ENCODE results near the gene P4HA2.

- no peak for TF ChIP-seq CTCF (IDR thresholded peaks at IDR 0.05 in 8 of 11, conservative IDR thresholded peaks at IDR 0.05 in 3 of 11)
- no peak for TF ChIP-seq POLR2A (IDR thresholded peaks at IDR 0.05)
These were observed 7.7 kb downstream of the P4HA2 start for GRCh38 chr5:132219981-132220380.
